ENCODE measurements around the gene RPS24. TPM values are rescaled to one million over a fixed set of nuclear protein-coding genes. Genes with fewer than 3 reads are reported as not detected.

RPS24 gene
- total and polyA plus RNA-seq, 2 of the 13 experiments (the other 11 are each of a cell fraction or from before 2014, with no cell fraction given), result 2,690 to 3,319 TPM

DNA sequence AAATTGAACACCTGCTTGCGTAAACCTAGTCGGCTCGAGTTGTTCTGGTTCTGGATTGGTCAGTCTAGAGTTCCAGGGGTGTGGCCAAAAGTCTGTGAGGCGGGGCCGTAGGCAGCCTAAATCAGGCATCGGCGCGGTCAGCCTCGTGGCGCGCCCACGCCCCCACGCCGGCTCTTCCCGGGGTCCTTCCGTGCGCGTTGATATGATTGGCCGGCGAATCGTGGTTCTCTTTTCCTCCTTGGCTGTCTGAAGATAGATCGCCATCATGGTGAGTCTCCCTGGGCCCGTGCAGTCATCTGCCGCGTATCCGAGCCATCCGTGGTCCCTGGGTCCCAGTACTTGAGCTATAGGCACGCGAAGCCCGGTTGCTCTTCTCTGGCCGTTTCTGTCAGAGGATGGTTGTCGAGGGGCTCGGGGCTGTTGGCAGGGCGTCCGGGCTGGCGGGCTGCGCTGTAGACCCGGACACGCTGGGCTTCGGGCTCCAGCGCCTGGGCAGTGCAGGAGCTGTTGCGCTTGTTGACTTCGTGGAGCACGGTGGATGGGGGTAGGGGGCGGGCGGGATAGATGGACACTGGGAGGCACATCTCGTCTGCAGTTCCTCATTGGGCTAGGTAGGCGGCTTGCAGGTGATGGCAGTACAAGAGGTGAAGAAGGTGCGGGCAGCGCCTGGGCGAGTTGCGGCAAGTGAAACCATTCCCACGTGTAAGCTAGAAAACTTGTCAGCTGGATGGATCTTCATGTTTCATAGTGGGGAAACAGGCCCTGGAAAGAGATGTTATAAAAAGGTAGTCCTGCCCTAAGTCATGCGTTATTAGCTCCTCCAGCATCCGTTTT is at the start of gene RPS24 (continued):
- TF ChIP-seq MAF1 (CRISPR knock-in tag; IDR thresholded peaks at IDR 0.05; ENCODE audit: borderline replicate concordance) (0 out of 2 replicates have a peak, but pooled peaks have one; percentile 54), FOSL2 (CRISPR knock-in tag; IDR thresholded peaks at IDR 0.05) (peak; percentile 63; the same call in 1 of the 2 replicates), SOX5 (CRISPR knock-in tag; IDR thresholded peaks at IDR 0.05; ENCODE audit: borderline replicate concordance) (peak; percentile 20; the same call in 1 of the 2 replicates), POLR2A (IDR thresholded peaks at IDR 0.05; ENCODE audit: insufficient read depth in 1 of 2, low read depth in 2 of 2, low read length in 2 of 2) (peak; percentile 99), GATA4 (IDR thresholded peaks at IDR 0.05; ENCODE audit: borderline replicate concordance, low read depth) (peak; percentile 78; the same call in 1 of the 2 replicates), XRCC5 (optimal IDR thresholded peaks at IDR 0.05; ENCODE audit: low read length) (peak; percentile 52), ZFY (CRISPR knock-in tag; IDR thresholded peaks at IDR 0.05) (peak; percentile 82), KAT2B (IDR thresholded peaks at IDR 0.05; ENCODE audit: borderline replicate concordance, low read depth, low read length) (no peak), REXO4 (CRISPR knock-in tag; IDR thresholded peaks at IDR 0.05; ENCODE audit: borderline replicate concordance) (no peak), HDAC2 (CRISPR knock-in tag; IDR thresholded peaks at IDR 0.05) (peak; percentile 18; the same call in 1 of the 2 replicates), ZNF160 (CRISPR knock-in tag; IDR thresholded peaks at IDR 0.05) (peak; percentile 87), GPN1 (CRISPR knock-in tag; IDR thresholded peaks at IDR 0.05; ENCODE audit: borderline replicate concordance) (no peak), ZNF747 (CRISPR knock-in tag; IDR thresholded peaks at IDR 0.05; ENCODE audit: borderline replicate concordance) (peak; percentile 72; the same call in 1 of the 2 replicates), ZNF780A (CRISPR knock-in tag; IDR thresholded peaks at IDR 0.05) (no peak)
- TF ChIP-seq, protein P1, sequence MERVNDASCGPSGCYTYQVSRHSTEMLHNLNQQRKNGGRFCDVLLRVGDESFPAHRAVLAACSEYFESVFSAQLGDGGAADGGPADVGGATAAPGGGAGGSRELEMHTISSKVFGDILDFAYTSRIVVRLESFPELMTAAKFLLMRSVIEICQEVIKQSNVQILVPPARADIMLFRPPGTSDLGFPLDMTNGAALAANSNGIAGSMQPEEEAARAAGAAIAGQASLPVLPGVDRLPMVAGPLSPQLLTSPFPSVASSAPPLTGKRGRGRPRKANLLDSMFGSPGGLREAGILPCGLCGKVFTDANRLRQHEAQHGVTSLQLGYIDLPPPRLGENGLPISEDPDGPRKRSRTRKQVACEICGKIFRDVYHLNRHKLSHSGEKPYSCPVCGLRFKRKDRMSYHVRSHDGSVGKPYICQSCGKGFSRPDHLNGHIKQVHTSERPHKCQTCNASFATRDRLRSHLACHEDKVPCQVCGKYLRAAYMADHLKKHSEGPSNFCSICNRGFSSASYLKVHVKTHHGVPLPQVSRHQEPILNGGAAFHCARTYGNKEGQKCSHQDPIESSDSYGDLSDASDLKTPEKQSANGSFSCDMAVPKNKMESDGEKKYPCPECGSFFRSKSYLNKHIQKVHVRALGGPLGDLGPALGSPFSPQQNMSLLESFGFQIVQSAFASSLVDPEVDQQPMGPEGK (CRISPR knock-in tag; IDR thresholded peaks at IDR 0.05), result peak; percentile 47
- TF ChIP-seq, protein P2, sequence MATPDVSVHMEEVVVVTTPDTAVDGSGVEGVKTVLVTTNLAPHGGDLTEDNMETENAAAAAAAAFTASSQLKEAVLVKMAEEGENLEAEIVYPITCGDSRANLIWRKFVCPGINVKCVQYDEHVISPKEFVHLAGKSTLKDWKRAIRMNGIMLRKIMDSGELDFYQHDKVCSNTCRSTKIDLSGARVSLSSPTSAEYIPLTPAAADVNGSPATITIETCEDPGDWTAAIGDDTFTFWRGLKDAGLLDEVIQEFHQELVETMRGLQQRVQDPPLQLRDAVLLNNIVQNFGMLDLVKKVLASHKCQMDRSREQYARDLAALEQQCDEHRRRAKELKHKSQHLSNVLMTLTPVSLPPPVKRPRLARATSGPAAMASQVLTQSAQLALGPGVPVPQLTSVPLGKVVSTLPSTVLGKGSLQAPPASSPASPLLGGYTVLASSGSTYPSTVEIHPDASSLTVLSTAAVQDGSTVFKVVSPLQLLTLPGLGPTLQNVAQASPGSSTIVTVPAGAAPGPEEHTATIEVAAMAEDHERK (CRISPR knock-in tag; IDR thresholded peaks at IDR 0.05; ENCODE audit: low read depth), result peak; percentile 86
- TF ChIP-seq, protein P3, sequence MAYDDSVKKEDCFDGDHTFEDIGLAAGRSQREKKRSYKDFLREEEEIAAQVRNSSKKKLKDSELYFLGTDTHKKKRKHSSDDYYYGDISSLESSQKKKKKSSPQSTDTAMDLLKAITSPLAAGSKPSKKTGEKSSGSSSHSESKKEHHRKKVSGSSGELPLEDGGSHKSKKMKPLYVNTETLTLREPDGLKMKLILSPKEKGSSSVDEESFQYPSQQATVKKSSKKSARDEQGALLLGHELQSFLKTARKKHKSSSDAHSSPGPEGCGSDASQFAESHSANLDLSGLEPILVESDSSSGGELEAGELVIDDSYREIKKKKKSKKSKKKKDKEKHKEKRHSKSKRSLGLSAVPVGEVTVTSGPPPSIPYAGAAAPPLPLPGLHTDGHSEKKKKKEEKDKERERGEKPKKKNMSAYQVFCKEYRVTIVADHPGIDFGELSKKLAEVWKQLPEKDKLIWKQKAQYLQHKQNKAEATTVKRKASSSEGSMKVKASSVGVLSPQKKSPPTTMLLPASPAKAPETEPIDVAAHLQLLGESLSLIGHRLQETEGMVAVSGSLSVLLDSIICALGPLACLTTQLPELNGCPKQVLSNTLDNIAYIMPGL (CRISPR knock-in tag; IDR thresholded peaks at IDR 0.05; ENCODE audit: borderline replicate concordance in 1 of 2, low read depth in 1 of 2), result peak; percentile 76 to 91; a peak in 3 of 4 replicates
- TF ChIP-seq, protein P4, sequence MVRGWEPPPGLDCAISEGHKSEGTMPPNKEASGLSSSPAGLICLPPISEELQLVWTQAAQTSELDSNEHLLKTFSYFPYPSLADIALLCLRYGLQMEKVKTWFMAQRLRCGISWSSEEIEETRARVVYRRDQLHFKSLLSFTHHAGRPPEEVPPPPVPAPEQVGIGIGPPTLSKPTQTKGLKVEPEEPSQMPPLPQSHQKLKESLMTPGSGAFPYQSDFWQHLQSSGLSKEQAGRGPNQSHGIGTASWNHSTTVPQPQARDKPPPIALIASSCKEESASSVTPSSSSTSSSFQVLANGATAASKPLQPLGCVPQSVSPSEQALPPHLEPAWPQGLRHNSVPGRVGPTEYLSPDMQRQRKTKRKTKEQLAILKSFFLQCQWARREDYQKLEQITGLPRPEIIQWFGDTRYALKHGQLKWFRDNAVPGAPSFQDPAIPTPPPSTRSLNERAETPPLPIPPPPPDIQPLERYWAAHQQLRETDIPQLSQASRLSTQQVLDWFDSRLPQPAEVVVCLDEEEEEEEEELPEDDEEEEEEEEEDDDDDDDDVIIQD (CRISPR knock-in tag; IDR thresholded peaks at IDR 0.05; ENCODE audit: low read depth), result peak; percentile 84
- TF ChIP-seq, protein P5, sequence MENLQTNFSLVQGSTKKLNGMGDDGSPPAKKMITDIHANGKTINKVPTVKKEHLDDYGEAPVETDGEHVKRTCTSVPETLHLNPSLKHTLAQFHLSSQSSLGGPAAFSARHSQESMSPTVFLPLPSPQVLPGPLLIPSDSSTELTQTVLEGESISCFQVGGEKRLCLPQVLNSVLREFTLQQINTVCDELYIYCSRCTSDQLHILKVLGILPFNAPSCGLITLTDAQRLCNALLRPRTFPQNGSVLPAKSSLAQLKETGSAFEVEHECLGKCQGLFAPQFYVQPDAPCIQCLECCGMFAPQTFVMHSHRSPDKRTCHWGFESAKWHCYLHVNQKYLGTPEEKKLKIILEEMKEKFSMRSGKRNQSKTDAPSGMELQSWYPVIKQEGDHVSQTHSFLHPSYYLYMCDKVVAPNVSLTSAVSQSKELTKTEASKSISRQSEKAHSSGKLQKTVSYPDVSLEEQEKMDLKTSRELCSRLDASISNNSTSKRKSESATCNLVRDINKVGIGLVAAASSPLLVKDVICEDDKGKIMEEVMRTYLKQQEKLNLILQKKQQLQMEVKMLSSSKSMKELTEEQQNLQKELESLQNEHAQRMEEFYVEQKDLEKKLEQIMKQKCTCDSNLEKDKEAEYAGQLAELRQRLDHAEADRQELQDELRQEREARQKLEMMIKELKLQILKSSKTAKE (CRISPR knock-in tag; IDR thresholded peaks at IDR 0.05; ENCODE audit: borderline replicate concordance), result no peak

Data from HepG2 (cell line).